Sigmoid colon (tissue), 7 donors: ENCODE results near the gene CCL15. TPM values are rescaled to one million over a fixed set of nuclear protein-coding genes. Genes with fewer than 3 reads are reported as not detected.

ENCODE experiments used
- DNase-seq: peaks from one replicate; pipeline ENCODE4 v3.0.0-alpha.2; 2019
- H3K27ac ChIP-seq, 4 donors: fragments of 200-600 bp; sonication (generic); one replicate each; pipeline ENCODE4 v1.5.1; 2016 to 2019; ENCODE audit warnings: mild to moderate bottlenecking in 1 of 4
- H3K27me3 ChIP-seq, 3 donors: fragments of 200-600 bp; sonication (generic); one replicate each; pipeline ENCODE4 v1.5.1; 2019; ENCODE audit warnings: mild to moderate bottlenecking in 1 of 3
- H3K36me3 ChIP-seq, 4 donors: fragments of 200-600 bp; sonication (generic); one replicate each; pipeline ENCODE4 v1.5.1; 2016 to 2019
- H3K4me1 ChIP-seq, 4 donors: fragments of 200-600 bp; sonication (generic); one replicate each; pipeline ENCODE4 v1.5.1; 2017 to 2019
- H3K4me3 ChIP-seq, 4 donors: fragments of 200-600 bp; sonication (generic); one replicate each; pipeline ENCODE4 v1.5.1; 2017 to 2019; ENCODE audit warnings: mild to moderate bottlenecking in 2 of 4, moderate library complexity in 1 of 4
- H3K9me3 ChIP-seq, 4 donors: fragments of 200-600 bp in 3 of 4; sonication (generic) in 3 of 4; one replicate each; pipeline versions ENCODE4 v1.5.1 to v1.6.1; 2013 to 2019
- EP300 ChIP-seq, 4 donors: sonication (generic); formaldehyde crosslinking; IDR thresholded peaks; one replicate each; pipeline ENCODE4 v1.6.1; 2017; ENCODE audit warnings: antibody characterized with exemption in 4 of 4
- POLR2A ChIP-seq, 2 donors: fragments of 450-650 bp; IDR thresholded peaks; one replicate each; pipeline ENCODE4 v1.6.1; 2016; ENCODE audit warnings: antibody characterized with exemption in 2 of 2, mild to moderate bottlenecking in 2 of 2, moderate library complexity in 2 of 2
- POLR2AphosphoS5 ChIP-seq, 4 donors: sonication (generic); formaldehyde crosslinking; IDR thresholded peaks; one replicate each; pipeline ENCODE4 v1.6.1; 2017; ENCODE audit warnings: antibody characterized with exemption in 4 of 4
- WGBS, 2 donors: extraction: QIAGEN DNeasy Blood & Tissue Kit; methylation state at CpG; one replicate each; pipeline ENCODE4 v1.1.7; 2013; 5-methylcytosine and 5-hydroxymethylcytosine counted together
- intact Hi-C: fragments of 100-400 bp; cut with DNase I; formaldehyde crosslinking; loops from one replicate; pipeline ENCODE4 v1.15.1; 2023
- polyA plus RNA-seq, 3 donors: library from polyadenylated mRNA; stranded (reverse); fragments of 200-250 nt; gene quantifications; one replicate each; pipeline ENCODE4 v1.2.3, GENCODE V29; 2013
- total RNA-seq, 4 donors: library from RNA; depleted of rRNA; stranded (reverse); fragments of >200 nt; gene quantifications; one replicate each; pipeline ENCODE4 v1.1.0, GENCODE V29; 2016
- TF ChIP-seq, protein P1 (sequence below), 4 experiments: fragments of 450-650 bp in 3 of 4; fragments of 200-600 bp in 1 of 4; IDR thresholded peaks; one replicate each; pipeline ENCODE4 v1.5.1; 2016 to 2019; ENCODE audit warnings: antibody characterized with exemption in 4 of 4, mild to moderate bottlenecking in 3 of 4, moderate library complexity in 2 of 4
- donor health status: healthy with polysubstance abuse.
- donor health status: Bipolar disorder and iron deficiency.
- donor health status: healthy.

The CCL15 gene
- total and polyA plus RNA-seq, 7 donors, result 30.1 to 37.2 (median 33.7) TPM; not detected in 4

DNA sequence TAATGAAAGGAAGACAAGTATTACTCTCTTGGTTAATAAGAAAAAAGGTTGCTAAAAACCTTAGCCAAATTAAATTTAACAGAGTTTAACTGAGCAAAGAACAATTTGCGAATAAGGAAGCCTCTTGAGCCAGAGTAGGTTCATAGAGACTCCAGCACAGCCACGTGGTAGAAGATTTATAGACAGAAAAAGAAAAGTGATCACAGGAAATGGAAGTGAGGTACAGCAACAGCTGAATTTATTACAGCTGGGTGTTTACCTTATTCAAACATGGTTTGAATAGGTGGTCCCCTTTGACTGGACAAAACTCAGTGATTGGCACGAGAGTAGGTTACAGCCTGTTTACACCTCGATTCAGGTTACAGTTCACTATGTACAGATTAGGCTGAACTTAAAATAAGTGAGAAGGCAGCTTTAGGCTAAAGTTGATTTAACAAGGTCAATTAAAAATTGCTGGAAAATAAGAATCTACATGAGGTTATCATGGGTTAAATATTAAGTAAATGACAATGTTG lies 3.3 kb upstream of the CCL15 start:
- Histone ChIP-seq H3K27ac (no peak overlapping the region), H3K27me3 (peaks cover 0 to 7% (median 0%) of the 10 kb centered on the region in 3 donors), H3K36me3 (no peaks in the 10 kb centered on the region), H3K9me3 (peaks cover 0 to 7% (median 3%) of the 10 kb centered on the region in 4 donors), H3K4me1 (peaks cover 0 to 6% (median 0%) of the 10 kb centered on the region in 4 donors), H3K4me3 (no peak overlapping the region)
- intact Hi-C loops, result no loop called here
- TF ChIP-seq POLR2AphosphoS5 (IDR thresholded peaks at IDR 0.05), result no peak
- no peak for TF ChIP-seq EP300 (IDR thresholded peaks at IDR 0.05)
- no peak for TF ChIP-seq POLR2A (IDR thresholded peaks at IDR 0.05)
- TF ChIP-seq, protein P1, sequence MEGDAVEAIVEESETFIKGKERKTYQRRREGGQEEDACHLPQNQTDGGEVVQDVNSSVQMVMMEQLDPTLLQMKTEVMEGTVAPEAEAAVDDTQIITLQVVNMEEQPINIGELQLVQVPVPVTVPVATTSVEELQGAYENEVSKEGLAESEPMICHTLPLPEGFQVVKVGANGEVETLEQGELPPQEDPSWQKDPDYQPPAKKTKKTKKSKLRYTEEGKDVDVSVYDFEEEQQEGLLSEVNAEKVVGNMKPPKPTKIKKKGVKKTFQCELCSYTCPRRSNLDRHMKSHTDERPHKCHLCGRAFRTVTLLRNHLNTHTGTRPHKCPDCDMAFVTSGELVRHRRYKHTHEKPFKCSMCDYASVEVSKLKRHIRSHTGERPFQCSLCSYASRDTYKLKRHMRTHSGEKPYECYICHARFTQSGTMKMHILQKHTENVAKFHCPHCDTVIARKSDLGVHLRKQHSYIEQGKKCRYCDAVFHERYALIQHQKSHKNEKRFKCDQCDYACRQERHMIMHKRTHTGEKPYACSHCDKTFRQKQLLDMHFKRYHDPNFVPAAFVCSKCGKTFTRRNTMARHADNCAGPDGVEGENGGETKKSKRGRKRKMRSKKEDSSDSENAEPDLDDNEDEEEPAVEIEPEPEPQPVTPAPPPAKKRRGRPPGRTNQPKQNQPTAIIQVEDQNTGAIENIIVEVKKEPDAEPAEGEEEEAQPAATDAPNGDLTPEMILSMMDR (IDR thresholded peaks at IDR 0.05), result no peak
- no peak for DNase-seq
- WGBS, 2 donors, result 5 to 21% methylated on average over 4 of the region's 4 CpGs

DNA sequence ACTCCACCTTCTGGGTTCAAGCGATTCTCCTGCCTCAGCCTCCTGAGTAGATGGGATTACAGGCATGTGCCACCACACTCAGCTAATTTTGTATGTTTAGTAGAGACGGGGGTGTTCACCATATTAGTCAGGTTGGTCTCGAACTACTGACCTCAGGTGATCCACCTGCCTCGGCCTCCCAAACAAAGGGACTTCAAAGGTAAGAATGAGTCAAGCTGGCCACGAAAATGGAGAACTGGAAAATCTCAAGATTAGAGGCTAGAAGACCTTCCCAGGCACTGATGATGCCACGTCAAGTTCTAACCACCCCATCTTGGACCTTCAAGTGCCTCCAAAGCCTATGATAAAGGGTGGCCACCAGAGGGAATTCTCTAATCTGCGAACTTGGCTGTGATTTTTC lies 1.3 kb upstream of the CCL15 start:
- no peak overlapping the region for H3K27ac ChIP-seq
- H3K4me1 ChIP-seq, result peaks cover 0 to 6% (median 0%) of the 10 kb centered on the region in 4 donors
- TF ChIP-seq EP300 (IDR thresholded peaks at IDR 0.05) (no peak), POLR2AphosphoS5 (IDR thresholded peaks at IDR 0.05) (no peak), POLR2A (IDR thresholded peaks at IDR 0.05) (no peak)
- TF ChIP-seq, protein P1 (IDR thresholded peaks at IDR 0.05), result no peak
- H3K9me3 ChIP-seq, result no peaks in the 10 kb centered on the region
- intact Hi-C loops, result no loop called here
- no peak overlapping the region for H3K4me3 ChIP-seq
- peaks cover 0 to 7% (median 0%) of the 10 kb centered on the region in 3 donors for H3K27me3 ChIP-seq
- H3K36me3 ChIP-seq, result no peaks in the 10 kb centered on the region
- no peak for DNase-seq
- WGBS, 2 donors, result 86 to 89% methylated on average over 7 of the region's 7 CpGs

DNA sequence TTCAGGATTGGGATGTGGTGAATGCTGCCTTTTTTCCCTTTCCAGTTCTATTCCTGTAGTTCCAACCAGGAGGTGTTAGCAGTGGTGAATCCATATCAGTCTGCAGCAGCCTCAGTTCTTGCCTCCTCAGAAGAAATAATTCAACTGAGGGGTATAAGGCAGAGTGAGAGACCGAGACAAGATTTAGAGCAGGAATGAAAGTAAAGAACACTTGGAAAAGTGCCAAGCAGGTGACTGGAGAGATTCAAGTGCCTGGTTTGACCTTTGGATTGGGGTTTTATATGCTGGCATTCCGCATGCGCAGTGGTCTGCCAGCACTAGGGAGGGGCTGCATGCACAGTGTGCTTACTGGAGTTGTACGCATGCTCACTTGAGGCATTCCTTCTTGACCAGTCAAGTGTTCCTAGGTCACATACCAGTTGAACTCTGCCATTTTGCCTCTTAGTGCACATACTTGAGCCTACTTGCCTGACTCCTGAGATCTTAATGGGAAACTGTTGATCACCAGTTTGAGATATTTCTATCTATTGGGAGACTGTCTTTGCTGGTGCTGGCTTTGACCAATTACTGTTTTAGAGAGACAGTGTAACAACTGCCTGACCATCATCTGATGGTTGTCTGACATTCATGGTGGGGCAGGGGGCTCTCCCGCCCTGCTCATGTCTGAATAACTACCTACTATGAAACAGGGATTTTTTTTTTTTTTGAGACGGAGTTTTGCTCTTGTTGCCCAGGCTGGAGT lies 680 bp upstream of the CCL15 start:
- H3K27ac ChIP-seq, result no peak overlapping the region
- peaks cover 0 to 6% (median 0%) of the 10 kb centered on the region in 4 donors for H3K4me1 ChIP-seq
- H3K9me3 ChIP-seq, result no peaks in the 10 kb centered on the region
- intact Hi-C loops, result no loop called here
- H3K36me3 ChIP-seq, result no peaks in the 10 kb centered on the region
- peaks cover 0 to 7% (median 0%) of the 10 kb centered on the region in 3 donors for H3K27me3 ChIP-seq
- no peak for DNase-seq
- TF ChIP-seq POLR2AphosphoS5 (IDR thresholded peaks at IDR 0.05) (no peak), EP300 (IDR thresholded peaks at IDR 0.05) (no peak), POLR2A (IDR thresholded peaks at IDR 0.05) (no peak)
- TF ChIP-seq, protein P1 (IDR thresholded peaks at IDR 0.05), result no peak
- 40 to 70% methylated on average over 6 of the region's 6 CpGs for WGBS, 2 donors
- no peak overlapping the region for H3K4me3 ChIP-seq

- peaks cover 0 to 7% (median 0%) of the 10 kb centered on the region in 3 donors for H3K27me3 ChIP-seq
- intact Hi-C loops, result no loop called here
- TF ChIP-seq EP300 (IDR thresholded peaks at IDR 0.05) (no peak), POLR2A (IDR thresholded peaks at IDR 0.05) (no peak), POLR2AphosphoS5 (IDR thresholded peaks at IDR 0.05) (no peak)
- TF ChIP-seq, protein P1 (IDR thresholded peaks at IDR 0.05), result no peak
- no peak overlapping the region for H3K27ac ChIP-seq
- no peak overlapping the region for H3K4me3 ChIP-seq
- no peaks in the 10 kb centered on the region for H3K9me3 ChIP-seq
- DNase-seq, result no peak
- H3K4me1 ChIP-seq, result peaks cover 0 to 6% (median 0%) of the 10 kb centered on the region in 4 donors
- WGBS, 2 donors, result 21 to 70% methylated on average over 6 of the region's 6 CpGs
- no peaks in the 10 kb centered on the region for H3K36me3 ChIP-seq
These were observed 632 bp downstream of the CCL15 start for GRCh38 chr17:36000732-36001109.
